ENCODE data around the gene TSC2. TPM values are rescaled to one million over a fixed set of nuclear protein-coding genes. Genes with fewer than 3 reads are reported as not detected.

TSC2 gene
- polyA plus RNA-seq, 1 donor from 2014 or later, result 30.3 TPM

DNA sequence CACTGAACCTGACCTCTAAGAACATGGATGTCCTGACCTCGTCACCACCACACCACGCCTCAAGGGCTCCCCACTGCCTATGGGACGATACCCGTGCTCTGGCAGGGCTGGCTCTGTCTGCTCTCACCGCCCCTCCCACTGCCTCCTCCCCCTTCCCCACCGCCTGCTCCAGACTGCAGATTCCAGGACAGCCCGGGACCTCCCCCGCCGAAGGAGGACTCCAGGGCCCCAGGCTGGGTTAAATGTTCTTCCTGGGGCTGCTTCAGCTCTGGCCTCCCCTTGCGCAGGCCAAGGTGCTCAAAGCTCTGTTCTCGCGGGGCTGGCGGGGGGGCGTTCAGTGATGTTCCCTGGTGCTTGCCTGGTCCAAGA lies 25.1 kb upstream of the TSC2 start:
- Mint-ChIP-seq H3K27ac (peak overlapping the region in 1 of 3 donors; percentile 81), H3K27me3 (peaks cover 26% of the 10 kb centered on the region), H3K4me1 (peaks cover 0 to 11% (median 6%) of the 10 kb centered on the region in 3 donors), H3K9me3 (peaks cover 0 to 1% (median 0%) of the 10 kb centered on the region in 3 donors), H3K4me3 (peak overlapping the region; percentile 11 to 86 (median 74)), H3K36me3 (no peaks in the 10 kb centered on the region)

DNA sequence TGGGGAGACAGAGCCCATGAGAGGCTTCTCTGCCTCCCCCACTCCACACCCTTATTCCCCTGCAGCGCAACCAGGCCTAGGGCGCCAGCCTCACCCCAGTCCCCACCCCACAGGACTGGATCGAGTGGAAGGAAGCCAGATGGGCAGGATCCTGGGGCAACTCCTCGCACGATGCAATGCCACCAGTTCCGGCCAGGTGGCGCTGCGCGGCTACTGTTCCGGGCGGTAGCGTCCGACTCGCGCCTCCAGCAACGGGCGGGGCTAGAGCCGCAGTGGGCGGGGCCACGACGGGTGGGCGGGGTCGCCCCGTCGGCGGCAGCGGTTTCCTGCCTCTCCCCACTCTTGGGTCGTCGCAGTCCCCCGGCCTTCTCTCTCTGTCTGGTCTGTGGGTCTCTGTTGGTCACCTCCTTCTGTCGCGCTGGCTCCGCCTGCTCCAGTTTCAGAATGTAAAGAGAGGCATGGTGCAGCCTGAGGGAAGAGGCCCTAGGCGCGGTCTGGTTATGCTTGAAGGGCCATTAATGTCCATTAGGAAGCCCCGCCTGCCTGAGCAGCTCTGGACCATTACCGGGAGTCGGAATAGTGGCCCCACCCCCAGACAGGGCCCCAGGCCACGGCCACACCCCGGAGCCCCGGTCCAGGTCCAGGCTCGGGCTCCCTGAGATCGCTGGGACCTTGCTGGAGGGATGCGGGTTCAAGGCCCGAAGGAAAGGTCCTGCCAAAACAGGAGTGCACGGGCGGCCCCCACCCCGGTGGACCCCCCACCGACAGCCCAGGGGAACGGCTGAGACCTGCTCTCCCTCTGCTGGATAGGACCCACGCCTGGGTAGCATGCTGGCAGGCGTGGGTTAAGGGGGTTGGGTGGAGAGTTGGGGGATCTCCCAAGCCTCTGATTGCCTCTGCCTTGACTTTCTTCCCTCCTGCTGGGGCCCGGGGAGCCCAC lies 24.4 kb upstream of the TSC2 start:
- Mint-ChIP-seq H3K36me3 (no peaks in the 10 kb centered on the region), H3K9me3 (peaks cover 0 to 1% (median 0%) of the 10 kb centered on the region in 3 donors), H3K4me3 (peak overlapping the region; percentile 11 to 86 (median 76)), H3K4me1 (peaks cover 0 to 12% (median 6%) of the 10 kb centered on the region in 3 donors), H3K27me3 (peaks cover 27% of the 10 kb centered on the region), H3K27ac (peak overlapping the region in 1 of 3 donors; percentile 81)

- H3K27ac Mint-ChIP-seq, result no peak overlapping the region
- peaks cover 0 to 12% (median 5%) of the 10 kb centered on the region in 3 donors for H3K4me1 Mint-ChIP-seq
- H3K4me3 Mint-ChIP-seq, result peak overlapping the region in 1 of 4 donors; percentile 86
- peaks cover 0 to 1% (median 0%) of the 10 kb centered on the region in 3 donors for H3K9me3 Mint-ChIP-seq
- peaks cover 24% of the 10 kb centered on the region for H3K27me3 Mint-ChIP-seq
- no peaks in the 10 kb centered on the region for H3K36me3 Mint-ChIP-seq
Observed at GRCh38 chr16:2024032-2024420, 23.8 kb upstream of the TSC2 start.

GRCh38 chr16:2025251-2025650 lies 22.5 kb upstream of the TSC2 start:
- H3K4me3 Mint-ChIP-seq, result peak overlapping the region in 1 of 4 donors; percentile 28
- H3K27ac Mint-ChIP-seq, result peak overlapping the region in 1 of 3 donors; percentile 53
- peaks cover 0 to 12% (median 5%) of the 10 kb centered on the region in 3 donors for H3K4me1 Mint-ChIP-seq
- peaks cover 0 to 1% (median 0%) of the 10 kb centered on the region in 3 donors for H3K9me3 Mint-ChIP-seq
- H3K36me3 Mint-ChIP-seq, result no peaks in the 10 kb centered on the region
- H3K27me3 Mint-ChIP-seq, result peaks cover 20% of the 10 kb centered on the region

GRCh38 chr16:2025878-2026460 lies 21.8 kb upstream of the TSC2 start:
- H3K4me1 Mint-ChIP-seq, result peaks cover 0 to 9% (median 5%) of the 10 kb centered on the region in 3 donors
- peak overlapping the region in 2 of 4 donors; percentile 74 to 87 for H3K4me3 Mint-ChIP-seq
- no peak overlapping the region for H3K27ac Mint-ChIP-seq
- peaks cover 0 to 1% (median 0%) of the 10 kb centered on the region in 3 donors for H3K9me3 Mint-ChIP-seq
- H3K27me3 Mint-ChIP-seq, result peaks cover 13% of the 10 kb centered on the region
- no peaks in the 10 kb centered on the region for H3K36me3 Mint-ChIP-seq

DNA sequence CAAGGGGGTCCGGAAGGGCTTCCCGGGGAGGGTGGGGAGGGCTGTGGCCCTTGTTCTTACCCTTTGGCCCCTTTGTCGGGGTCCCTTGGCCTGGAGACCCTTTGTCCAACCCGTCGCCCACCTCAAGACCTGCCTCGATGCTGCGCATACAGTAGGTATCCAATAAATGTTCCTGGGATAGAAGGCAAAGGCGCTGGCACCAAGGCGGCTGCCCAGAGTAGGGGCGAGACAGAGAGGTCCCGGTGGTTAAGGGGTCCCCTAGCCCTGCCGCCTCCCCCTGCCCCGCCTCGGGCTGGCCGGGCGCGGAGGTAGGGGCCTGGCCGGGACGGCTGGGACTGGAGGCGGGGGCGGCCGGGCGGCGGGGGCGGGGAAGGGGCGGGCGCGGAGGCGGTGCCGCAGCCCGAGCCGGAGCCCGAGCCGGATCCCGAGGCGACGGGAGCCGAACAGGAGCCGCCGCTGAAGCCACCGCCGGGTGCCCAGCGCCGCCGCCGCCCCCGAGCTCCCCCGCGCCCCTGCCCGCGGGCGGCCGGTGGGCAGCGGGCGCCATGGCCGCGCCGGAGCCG lies 21.2 kb upstream of the TSC2 start, which contains the start of gene NHERF2:
Gene NHERF2, plus strand, starts transcription at position 442 of the 563 bp plus-strand sequence. Its CDS starts 104 bp downstream, at position 546.
- peak within 1 kb of the TSS in 1 of 3 donors; percentile 2 for H3K27ac Mint-ChIP-seq
- peaks cover 0 to 9% (median 5%) of the 10 kb centered on the region in 3 donors for H3K4me1 Mint-ChIP-seq

DNA sequence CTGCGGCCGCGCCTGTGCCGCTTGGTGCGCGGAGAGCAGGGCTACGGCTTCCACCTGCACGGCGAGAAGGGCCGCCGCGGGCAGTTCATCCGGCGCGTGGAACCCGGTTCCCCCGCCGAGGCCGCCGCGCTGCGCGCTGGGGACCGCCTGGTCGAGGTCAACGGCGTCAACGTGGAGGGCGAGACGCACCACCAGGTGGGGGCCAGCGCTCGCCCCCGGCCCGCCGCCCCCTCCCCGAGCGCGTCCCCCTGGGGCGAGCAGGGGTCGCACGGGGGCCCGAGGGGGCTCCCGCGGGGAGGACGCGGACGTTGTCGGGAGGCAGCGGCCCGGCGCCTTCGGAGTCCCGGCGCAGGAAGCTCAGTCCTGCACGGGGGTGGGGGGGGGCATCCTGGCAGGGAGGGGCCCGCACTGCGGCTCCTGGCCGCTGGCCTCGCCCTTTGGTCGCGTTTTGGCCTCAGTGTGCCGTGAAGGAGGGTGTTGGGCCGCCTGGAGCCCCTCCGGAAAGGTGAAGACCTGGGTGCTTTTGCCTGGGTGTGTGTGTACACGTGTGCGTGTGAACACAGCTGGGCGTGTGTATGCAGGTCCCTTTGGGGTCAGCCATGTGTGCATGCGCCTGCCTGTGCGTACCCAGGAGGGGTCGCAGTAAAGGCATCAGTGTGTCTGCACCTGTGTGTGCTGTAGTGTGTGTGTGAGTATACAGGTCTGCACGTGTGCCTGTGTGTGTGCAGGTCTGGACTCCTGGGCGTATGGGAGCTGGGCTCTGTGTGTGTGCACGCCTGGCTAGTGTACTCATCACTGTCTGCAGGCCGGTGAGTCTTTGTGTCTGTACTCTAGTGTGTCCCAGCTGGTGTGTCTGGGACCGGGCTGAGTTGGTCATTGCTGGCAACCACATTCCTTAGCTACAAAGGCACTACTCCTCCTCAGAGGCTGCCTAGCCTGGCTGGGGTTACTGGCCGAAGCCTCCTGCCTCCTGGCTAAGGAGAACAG lies 20.5 kb upstream of the TSC2 start:
- Mint-ChIP-seq H3K36me3 (no peaks in the 10 kb centered on the region), H3K27ac (peak overlapping the region in 1 of 3 donors; percentile 2), H3K4me1 (peaks cover 0 to 9% (median 5%) of the 10 kb centered on the region in 3 donors), H3K9me3 (peaks cover 0 to 1% (median 0%) of the 10 kb centered on the region in 3 donors), H3K27me3 (peaks cover 8% of the 10 kb centered on the region), H3K4me3 (peak overlapping the region; percentile 62 to 88 (median 81))

More for the DNA sequence above, 21.2 kb upstream of the TSC2 start, which contains the start of gene NHERF2:
- H3K36me3 Mint-ChIP-seq, result no peaks in the 10 kb centered on the region
- peaks cover 10% of the 10 kb centered on the region for H3K27me3 Mint-ChIP-seq
- H3K4me3 Mint-ChIP-seq, result peak within 1 kb of the TSS; percentile 62 to 88 (median 82)
- H3K9me3 Mint-ChIP-seq, result peaks cover 0 to 1% (median 0%) of the 10 kb centered on the region in 3 donors

DNA sequence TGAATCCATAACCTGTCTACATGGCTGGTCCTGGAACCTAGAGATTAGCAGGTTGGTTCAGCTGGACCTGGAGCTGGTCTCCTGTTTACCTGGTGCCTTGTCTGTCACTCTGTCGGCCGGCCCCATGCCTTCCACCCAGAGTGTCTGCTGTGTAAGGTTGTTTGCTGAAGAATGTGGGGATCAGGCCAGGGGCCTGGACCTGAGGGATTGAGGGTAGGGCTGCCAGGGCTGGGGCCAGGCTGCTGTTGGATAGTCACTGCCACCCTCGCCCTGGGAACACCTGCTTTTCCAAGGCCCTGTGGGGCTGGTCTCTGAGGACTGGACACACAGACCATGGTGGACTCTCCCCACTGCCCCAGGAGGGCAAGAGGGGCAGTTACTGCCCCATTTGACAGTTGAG lies 19.6 kb upstream of the TSC2 start:
- Mint-ChIP-seq H3K4me3 (peak overlapping the region in 2 of 4 donors; percentile 62 to 84), H3K36me3 (no peaks in the 10 kb centered on the region), H3K27me3 (peaks cover 6% of the 10 kb centered on the region), H3K27ac (no peak overlapping the region), H3K4me1 (peaks cover 0 to 6% (median 5%) of the 10 kb centered on the region in 3 donors), H3K9me3 (no peaks in the 10 kb centered on the region)

DNA sequence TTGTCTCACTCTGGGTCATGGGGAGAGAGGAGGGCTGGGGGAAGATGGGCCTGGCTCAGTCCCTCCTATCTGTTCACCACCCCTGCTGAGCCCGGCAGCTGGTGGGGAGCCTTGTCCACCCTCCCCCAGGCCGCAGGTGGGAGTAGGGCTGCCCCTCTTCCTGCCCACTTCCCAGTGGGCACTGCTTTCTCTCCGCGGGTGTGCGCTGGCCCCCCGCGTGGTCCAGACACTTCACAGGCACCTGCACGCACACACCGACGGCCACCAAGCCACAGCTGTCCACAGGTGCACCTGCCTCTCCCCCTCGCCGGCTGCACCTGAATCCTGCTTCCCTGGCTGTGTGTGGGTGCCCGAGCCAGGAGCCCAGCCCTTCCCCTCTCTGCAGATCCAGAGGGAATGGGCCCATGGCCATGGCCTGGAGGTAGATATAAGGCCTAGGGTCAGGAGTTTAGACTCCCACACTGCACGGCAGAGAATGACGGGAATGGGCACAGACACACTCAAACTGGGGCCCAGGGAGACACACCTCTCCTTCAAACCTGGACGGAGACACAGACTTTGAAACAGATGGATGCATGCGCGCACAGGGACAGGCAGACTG lies 19.1 kb upstream of the TSC2 start:
- peaks cover 6% of the 10 kb centered on the region for H3K27me3 Mint-ChIP-seq

GRCh38 chr16:2029350-2029749 lies 18.4 kb upstream of the TSC2 start:
- Mint-ChIP-seq H3K9me3 (no peaks in the 10 kb centered on the region), H3K4me3 (no peak overlapping the region), H3K4me1 (peaks cover 0 to 4% (median 2%) of the 10 kb centered on the region in 3 donors), H3K36me3 (no peaks in the 10 kb centered on the region), H3K27me3 (peaks cover 6% of the 10 kb centered on the region), H3K27ac (no peak overlapping the region)

More for the DNA sequence above, 19.1 kb upstream of the TSC2 start:
- no peaks in the 10 kb centered on the region for H3K36me3 Mint-ChIP-seq
- H3K27ac Mint-ChIP-seq, result no peak overlapping the region
- peaks cover 0 to 6% (median 3%) of the 10 kb centered on the region in 3 donors for H3K4me1 Mint-ChIP-seq
- H3K9me3 Mint-ChIP-seq, result no peaks in the 10 kb centered on the region
- peak overlapping the region in 1 of 4 donors; percentile 62 for H3K4me3 Mint-ChIP-seq

GRCh38 chr16:2030036-2030435 lies 17.7 kb upstream of the TSC2 start:
- no peaks in the 10 kb centered on the region for H3K9me3 Mint-ChIP-seq
- H3K27ac Mint-ChIP-seq, result no peak overlapping the region
- peaks cover 8% of the 10 kb centered on the region for H3K27me3 Mint-ChIP-seq
- H3K4me3 Mint-ChIP-seq, result peak overlapping the region in 1 of 4 donors; percentile 43
- H3K4me1 Mint-ChIP-seq, result peaks cover 0 to 4% (median 1%) of the 10 kb centered on the region in 3 donors
- no peaks in the 10 kb centered on the region for H3K36me3 Mint-ChIP-seq

DNA sequence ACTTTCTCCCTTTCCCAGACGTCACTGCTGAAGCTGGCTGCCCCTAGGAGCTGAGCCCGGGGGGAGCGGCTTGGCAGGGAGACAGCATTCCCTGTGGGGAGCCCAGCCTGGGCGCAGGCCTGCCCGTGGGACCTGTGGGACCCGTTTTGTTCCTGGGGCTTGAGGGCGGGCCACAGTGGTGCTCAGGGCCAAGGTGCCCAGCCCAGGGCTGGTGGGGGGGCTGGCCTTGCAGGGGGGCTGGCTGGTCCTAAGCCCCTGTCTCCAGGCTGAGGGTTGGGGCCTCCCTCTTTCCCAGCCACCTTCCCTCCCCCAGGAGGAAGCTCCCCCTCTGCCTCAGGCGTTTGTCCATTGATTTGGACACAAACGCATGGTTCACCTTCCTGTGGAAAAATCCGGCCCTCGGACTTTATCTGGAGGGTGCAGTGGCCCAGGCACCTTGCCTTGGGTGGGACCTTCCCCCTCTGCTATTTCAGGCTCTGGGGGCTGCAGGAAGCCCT lies 16.7 kb upstream of the TSC2 start:
- Mint-ChIP-seq H3K27ac (no peak overlapping the region), H3K4me1 (peaks cover 0 to 4% (median 1%) of the 10 kb centered on the region in 3 donors), H3K4me3 (no peak overlapping the region), H3K27me3 (peaks cover 8% of the 10 kb centered on the region), H3K36me3 (no peaks in the 10 kb centered on the region), H3K9me3 (no peaks in the 10 kb centered on the region)

DNA sequence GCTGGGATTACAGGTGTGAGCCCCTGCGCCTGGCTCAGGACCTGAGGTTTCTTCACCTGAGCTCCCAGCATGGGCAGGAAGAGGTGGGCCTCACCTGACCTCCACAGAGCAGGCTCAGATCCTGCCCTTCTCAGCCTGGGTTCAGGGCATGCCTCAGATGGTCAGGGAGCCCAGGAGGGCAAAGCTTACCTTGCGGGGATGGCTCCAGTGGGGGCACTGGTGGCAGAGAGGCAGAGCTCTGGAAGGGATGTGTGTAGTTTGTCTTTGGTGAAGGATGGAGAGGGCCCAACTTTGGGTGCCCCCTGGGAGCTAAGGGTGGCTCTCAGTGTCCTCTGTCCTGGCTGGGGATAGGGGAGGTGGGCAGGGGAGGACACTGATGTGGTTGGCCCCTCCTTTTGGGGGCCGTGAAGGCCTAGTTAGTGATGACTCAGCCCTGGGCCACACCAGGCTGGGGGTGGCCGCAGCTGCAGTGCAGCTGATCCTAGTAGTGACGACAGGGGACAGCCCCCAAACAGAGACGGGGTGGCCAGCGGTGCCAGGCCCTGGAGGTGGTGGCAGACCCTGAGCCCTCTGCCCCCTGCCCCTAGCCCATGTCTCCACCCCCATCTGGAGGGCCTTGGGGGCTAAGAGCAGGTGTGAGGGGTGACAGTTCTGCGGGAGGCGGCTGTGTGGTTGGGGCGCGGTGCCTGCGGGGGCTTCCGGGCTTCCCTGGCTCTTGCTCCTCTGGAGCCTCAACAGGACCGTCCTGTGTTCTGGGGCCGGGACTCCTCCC lies 15.3 kb upstream of the TSC2 start:
- Mint-ChIP-seq H3K4me1 (peaks cover 0 to 3% (median 0%) of the 10 kb centered on the region in 3 donors), H3K36me3 (no peaks in the 10 kb centered on the region), H3K4me3 (no peak overlapping the region), H3K9me3 (no peaks in the 10 kb centered on the region), H3K27me3 (peaks cover 7% of the 10 kb centered on the region), H3K27ac (no peak overlapping the region)

All from IgD-negative memory B cell (primary cell).